DMS 273 treated with DMSO at 0.1 percent for 48 hours (cell line): ENCODE measurements around the gene TERT.
A peak's percentile ranks its signal among the peaks of the same experiment; 100 is the strongest.

Source experiments
- DNase-seq: peaks from one replicate; lab custom pipeline; 2025; lab: John Stamatoyannopoulos, UW

TERT gene

GRCh38 chr5:1206521-1207412 lies 88.1 kb downstream of the TERT start:
- DNase-seq, result no peak

- DNase-seq, result no peak
Measured at GRCh38 chr5:1205255-1206180, 89.3 kb downstream of the TERT start.

- peak; percentile 37 for DNase-seq
Measured at GRCh38 chr5:1204693-1205242, 90.1 kb downstream of the TERT start.

- no peak for DNase-seq
Measured at GRCh38 chr5:1203968-1204692, 90.7 kb downstream of the TERT start.

GRCh38 chr5:1203311-1203967 lies 91.4 kb downstream of the TERT start:
- DNase-seq, result no peak
